Measurements from ENCODE around the gene CCT3. TPM values are rescaled to one million over a fixed set of nuclear protein-coding genes. Genes with fewer than 3 reads are reported as not detected.
A peak's percentile ranks its signal among the peaks of the same experiment; 100 is the strongest.

CCT3 gene
- total RNA-seq, 1 donor from 2014 or later = 301 TPM

DNA sequence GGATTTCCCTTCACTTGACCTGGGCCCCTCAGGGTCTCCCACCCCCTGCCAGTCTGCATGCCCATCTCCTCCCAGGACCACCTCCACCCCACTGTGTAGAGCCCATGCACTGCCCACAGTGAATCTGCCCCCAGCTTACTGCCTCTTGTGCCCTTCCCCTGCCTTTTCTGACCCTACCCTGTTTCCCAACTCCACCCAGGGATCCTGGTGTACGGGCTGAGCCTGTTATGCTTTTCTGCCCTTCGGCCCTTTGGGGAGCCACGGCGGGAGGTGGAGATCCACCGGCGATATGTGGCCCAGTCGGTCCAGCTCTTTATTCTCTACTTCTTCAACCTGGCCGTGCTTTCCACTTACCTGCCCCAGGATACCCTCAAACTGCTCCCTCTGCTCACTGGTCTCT is 52.0 kb downstream of the CCT3 start:
- H3K4me1 Mint-ChIP-seq (ENCODE audit: unreplicated experiment) = peaks cover 24% of the 10 kb centered on the region
- peak overlapping the region; percentile 36 for H3K27ac Mint-ChIP-seq
- H3K4me3 Mint-ChIP-seq = peak overlapping the region; percentile 45
- no peak for DNase-seq (ENCODE audit: extremely low spot score, unreplicated experiment)
- TF ChIP-seq, protein P1, sequence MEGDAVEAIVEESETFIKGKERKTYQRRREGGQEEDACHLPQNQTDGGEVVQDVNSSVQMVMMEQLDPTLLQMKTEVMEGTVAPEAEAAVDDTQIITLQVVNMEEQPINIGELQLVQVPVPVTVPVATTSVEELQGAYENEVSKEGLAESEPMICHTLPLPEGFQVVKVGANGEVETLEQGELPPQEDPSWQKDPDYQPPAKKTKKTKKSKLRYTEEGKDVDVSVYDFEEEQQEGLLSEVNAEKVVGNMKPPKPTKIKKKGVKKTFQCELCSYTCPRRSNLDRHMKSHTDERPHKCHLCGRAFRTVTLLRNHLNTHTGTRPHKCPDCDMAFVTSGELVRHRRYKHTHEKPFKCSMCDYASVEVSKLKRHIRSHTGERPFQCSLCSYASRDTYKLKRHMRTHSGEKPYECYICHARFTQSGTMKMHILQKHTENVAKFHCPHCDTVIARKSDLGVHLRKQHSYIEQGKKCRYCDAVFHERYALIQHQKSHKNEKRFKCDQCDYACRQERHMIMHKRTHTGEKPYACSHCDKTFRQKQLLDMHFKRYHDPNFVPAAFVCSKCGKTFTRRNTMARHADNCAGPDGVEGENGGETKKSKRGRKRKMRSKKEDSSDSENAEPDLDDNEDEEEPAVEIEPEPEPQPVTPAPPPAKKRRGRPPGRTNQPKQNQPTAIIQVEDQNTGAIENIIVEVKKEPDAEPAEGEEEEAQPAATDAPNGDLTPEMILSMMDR (conservative IDR thresholded peaks at IDR 0.05) = no peak
- H3K36me3 Mint-ChIP-seq = peaks cover 12% of the 10 kb centered on the region
- no peaks in the 10 kb centered on the region for H3K27me3 Mint-ChIP-seq
- H3K9me3 Mint-ChIP-seq = no peaks in the 10 kb centered on the region

DNA sequence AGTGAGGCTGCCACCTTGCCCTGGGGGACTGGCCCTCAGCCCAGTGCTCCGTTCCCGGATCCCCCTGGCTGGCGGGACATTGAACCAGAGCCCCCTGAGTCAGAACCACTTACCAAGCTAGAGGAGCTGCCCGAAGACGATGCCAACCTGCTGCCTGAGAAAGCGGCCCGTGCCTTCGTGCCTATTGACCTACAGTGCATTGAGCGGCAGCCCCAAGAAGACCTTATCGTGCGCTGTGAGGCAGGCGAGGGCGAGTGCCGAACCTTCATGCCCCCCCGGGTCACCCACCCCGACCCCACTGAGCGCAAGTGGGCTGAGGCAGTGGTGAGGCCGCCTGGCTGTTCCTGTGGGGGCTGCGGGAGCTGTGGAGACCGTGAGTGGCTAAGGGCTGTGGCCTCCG is 52.7 kb downstream of the CCT3 start:
- Mint-ChIP-seq H3K27ac (no peak overlapping the region), H3K4me1 (ENCODE audit: unreplicated experiment) (peaks cover 30% of the 10 kb centered on the region), H3K9me3 (no peaks in the 10 kb centered on the region), H3K36me3 (peaks cover 11% of the 10 kb centered on the region), H3K27me3 (no peaks in the 10 kb centered on the region), H3K4me3 (no peak overlapping the region)
- TF ChIP-seq, protein P1 (conservative IDR thresholded peaks at IDR 0.05) = no peak
- no peak for DNase-seq (ENCODE audit: extremely low spot score, unreplicated experiment)

DNA sequence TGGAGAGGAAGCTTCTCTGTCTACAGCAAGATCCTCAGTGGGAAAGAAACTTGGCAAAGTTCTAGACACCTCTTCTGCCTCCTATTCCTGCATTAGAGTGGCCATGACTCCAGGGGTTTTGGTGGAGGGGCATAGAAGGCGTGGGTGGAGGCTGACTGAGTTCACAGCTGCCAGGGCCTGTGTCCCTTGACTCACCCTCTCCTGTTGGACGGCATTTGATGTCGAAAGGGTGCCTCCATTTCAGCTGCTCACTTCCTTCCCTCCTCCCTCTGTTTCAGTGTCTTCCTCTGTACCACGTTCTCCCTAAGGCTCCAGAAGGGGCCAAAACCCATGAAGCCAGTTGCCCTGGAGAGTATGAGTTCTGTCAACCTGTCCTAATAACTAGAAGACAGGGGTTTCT is 53.3 kb downstream of the CCT3 start:
- TF ChIP-seq, protein P1 (conservative IDR thresholded peaks at IDR 0.05) = no peak
- DNase-seq (ENCODE audit: extremely low spot score, unreplicated experiment) = no peak
- H3K9me3 Mint-ChIP-seq = no peaks in the 10 kb centered on the region
- peak overlapping the region; percentile 97 for H3K27ac Mint-ChIP-seq
- H3K4me3 Mint-ChIP-seq = peak overlapping the region; percentile 93
- peaks cover 30% of the 10 kb centered on the region for H3K4me1 Mint-ChIP-seq (ENCODE audit: unreplicated experiment)
- peaks cover 7% of the 10 kb centered on the region for H3K36me3 Mint-ChIP-seq
- H3K27me3 Mint-ChIP-seq = no peaks in the 10 kb centered on the region

DNA sequence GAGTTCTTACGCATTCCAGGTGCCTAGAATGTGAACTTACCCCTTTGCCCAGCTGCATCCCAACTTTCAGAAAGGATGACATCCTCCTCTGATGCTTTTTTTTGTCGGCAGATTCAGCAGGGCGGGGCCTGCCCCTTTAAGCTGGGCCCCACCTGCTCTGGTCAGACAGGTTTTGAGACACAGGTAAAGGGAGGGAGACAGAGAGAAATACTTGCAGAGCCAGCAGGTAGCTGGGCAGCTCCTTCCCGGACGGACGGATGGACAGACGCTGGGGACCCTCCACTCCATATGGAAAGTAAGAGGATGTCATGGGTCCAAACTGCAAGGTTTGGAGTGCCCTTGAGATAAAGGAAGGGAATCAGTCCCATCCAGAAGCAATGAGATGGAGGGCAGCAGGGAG is 54.0 kb downstream of the CCT3 start, which contains the start of gene TMEM79:
Gene TMEM79 (plus strand): TSS at position 214 of the 400 bp plus-strand sequence. CDS start 902 bp downstream, outside the sequence.
- peaks cover 4% of the 10 kb centered on the region for H3K36me3 Mint-ChIP-seq
- DNase-seq (ENCODE audit: extremely low spot score, unreplicated experiment) = no peak
- peaks cover 30% of the 10 kb centered on the region for H3K4me1 Mint-ChIP-seq (ENCODE audit: unreplicated experiment)
- no peaks in the 10 kb centered on the region for H3K9me3 Mint-ChIP-seq
- peak within 1 kb of the TSS; percentile 93 for H3K4me3 Mint-ChIP-seq
- TF ChIP-seq, protein P1 (conservative IDR thresholded peaks at IDR 0.05) = no peak
- H3K27ac Mint-ChIP-seq = peak within 1 kb of the TSS; percentile 97
- no peaks in the 10 kb centered on the region for H3K27me3 Mint-ChIP-seq

DNA sequence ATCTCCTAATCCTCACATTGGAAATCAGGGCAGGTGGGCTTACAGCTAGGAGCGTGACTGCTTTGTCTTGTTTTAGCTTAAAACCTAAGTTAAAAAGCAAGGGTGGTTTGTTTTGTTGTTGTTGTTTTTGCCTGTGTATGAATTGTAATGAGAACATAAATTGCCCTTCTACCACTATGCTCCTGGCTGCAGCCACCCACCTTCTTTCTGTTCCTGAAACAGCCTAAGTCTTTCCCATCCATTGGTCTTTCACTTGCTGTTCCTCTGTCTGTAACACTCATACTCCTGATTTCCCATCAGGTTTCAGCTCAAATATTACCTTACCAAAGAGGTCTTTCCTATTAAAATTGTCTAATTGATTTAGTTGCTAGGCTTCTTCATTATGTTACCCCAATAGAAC is 54.6 kb downstream of the CCT3 start:
- Mint-ChIP-seq H3K9me3 (no peaks in the 10 kb centered on the region), H3K27ac (peak overlapping the region; percentile 97), H3K27me3 (no peaks in the 10 kb centered on the region), H3K36me3 (peaks cover 4% of the 10 kb centered on the region), H3K4me3 (peak overlapping the region; percentile 93), H3K4me1 (ENCODE audit: unreplicated experiment) (peaks cover 30% of the 10 kb centered on the region)
- TF ChIP-seq, protein P1 (conservative IDR thresholded peaks at IDR 0.05) = no peak
- no peak for DNase-seq (ENCODE audit: extremely low spot score, unreplicated experiment)

Measured in type B pancreatic cell (in vitro differentiated cells).